Brain microvascular endothelial cell (primary cell): ENCODE measurements around the gene HOXB4.

Experiments used
- DNase-seq: peaks from one replicate; pipeline ENCODE4 v3.0.0-alpha.2; 2020
- H3K27ac ChIP-seq: fragments of 250-450 bp; sonication (Bioruptor Pico); 2 replicates; pipeline ENCODE4 v1.5.1; 2020; ENCODE audit warnings: mild to moderate bottlenecking, moderate library complexity
- H3K27me3 ChIP-seq: fragments of 250-450 bp; sonication (Bioruptor Pico); replicated peaks from 2 replicates; pipeline ENCODE4 v1.5.1; 2020; ENCODE audit warnings: mild to moderate bottlenecking
- H3K36me3 ChIP-seq: fragments of 250-450 bp; sonication (Bioruptor Pico); replicated peaks from 2 replicates; pipeline ENCODE4 v1.5.1; 2020; ENCODE audit warnings: mild to moderate bottlenecking
- H3K4me3 ChIP-seq: 2 replicates; pipeline ENCODE4 v1.5.1; 2011; ENCODE audit warnings: low read depth, mild to moderate bottlenecking, control low read depth, low read length, moderate library complexity
- in situ Hi-C: cut with HindIII; loops from 2 replicates; pipeline ENCODE4 v1.10.0; 2017; ENCODE audit warnings: low sequenced_read_pairs, low pct_ligation_motif_present
- TF ChIP-seq, protein P1 (sequence below): IDR thresholded peaks from 2 replicates; pipeline ENCODE4 v1.5.1; 2011; ENCODE audit warnings: low read depth, mild to moderate bottlenecking, moderate library complexity, low read length, control low read depth, inconsistent platforms; ENCODE audit errors: missing control alignments

The HOXB4 gene

DNA sequence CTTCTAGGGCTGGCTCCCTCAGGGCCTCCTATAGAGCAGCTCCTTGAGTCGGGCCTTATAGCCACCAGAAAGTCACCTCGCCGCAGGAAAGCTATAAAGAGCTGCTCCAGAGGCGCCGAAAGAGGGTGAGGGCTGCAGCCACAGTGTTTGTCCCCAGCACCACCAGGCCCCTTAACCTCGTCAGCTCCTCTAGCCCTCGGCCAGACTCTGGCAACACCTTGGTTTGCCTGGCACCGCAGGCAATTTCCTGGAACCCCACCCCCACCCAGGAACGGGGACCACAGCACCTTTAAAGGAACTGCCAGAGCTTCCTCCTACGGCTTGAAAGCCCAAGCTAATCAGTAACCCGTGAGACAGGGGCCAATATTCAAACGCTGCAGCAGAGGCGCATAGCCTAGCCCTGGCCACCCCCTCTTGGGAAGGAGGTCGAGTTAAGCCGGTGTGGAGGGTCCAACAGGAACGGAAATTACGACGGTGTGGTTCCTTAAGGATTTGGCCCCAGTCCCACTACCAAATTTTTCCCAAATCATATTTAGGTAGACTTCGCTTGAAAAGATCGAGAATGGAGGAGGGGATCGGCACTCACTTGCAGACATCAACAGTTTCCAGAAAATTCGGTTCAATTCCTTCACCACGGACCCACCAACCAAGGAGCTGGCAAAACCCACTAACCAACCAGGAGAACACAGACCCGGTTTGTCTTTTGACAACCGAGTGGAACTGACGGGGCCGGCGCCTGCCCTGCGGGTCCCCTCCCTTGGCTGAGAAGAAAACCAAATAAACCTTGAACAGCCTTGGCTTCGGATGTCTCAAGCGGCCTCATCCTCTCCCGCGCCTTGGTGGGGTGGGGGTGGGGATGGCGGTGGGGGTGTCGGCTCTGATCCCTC lies 23.6 kb upstream of the HOXB4 start:
- no peaks in the 10 kb centered on the region for H3K36me3 ChIP-seq
- no peak overlapping the region for H3K4me3 ChIP-seq
- TF ChIP-seq, protein P1, sequence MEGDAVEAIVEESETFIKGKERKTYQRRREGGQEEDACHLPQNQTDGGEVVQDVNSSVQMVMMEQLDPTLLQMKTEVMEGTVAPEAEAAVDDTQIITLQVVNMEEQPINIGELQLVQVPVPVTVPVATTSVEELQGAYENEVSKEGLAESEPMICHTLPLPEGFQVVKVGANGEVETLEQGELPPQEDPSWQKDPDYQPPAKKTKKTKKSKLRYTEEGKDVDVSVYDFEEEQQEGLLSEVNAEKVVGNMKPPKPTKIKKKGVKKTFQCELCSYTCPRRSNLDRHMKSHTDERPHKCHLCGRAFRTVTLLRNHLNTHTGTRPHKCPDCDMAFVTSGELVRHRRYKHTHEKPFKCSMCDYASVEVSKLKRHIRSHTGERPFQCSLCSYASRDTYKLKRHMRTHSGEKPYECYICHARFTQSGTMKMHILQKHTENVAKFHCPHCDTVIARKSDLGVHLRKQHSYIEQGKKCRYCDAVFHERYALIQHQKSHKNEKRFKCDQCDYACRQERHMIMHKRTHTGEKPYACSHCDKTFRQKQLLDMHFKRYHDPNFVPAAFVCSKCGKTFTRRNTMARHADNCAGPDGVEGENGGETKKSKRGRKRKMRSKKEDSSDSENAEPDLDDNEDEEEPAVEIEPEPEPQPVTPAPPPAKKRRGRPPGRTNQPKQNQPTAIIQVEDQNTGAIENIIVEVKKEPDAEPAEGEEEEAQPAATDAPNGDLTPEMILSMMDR: no peak
- H3K27ac ChIP-seq: no peak overlapping the region
- DNase-seq: no peak
- in situ Hi-C loops: no loop called here
- H3K27me3 ChIP-seq: peaks cover 100% of the 10 kb centered on the region

DNA sequence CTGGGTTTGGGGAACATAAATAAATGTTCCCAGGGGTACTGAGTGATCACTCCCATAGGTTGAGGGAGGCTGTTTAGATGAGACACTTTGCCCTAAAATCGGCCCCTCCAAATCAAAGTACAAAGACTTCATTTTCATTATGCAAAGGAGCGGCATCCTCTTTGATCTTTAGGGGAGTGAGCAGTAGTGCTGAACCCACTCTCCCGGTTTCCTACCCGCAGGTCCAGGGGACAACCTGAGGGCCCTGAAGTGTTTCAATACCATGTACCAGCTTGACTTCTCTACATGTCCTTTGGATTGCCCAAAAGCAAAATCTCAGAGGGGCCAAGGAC lies 23.0 kb upstream of the HOXB4 start:
- no peak overlapping the region for H3K27ac ChIP-seq
- in situ Hi-C loops: no loop called here
- no peaks in the 10 kb centered on the region for H3K36me3 ChIP-seq
- TF ChIP-seq, protein P1: no peak
- peaks cover 100% of the 10 kb centered on the region for H3K27me3 ChIP-seq
- H3K4me3 ChIP-seq: no peak overlapping the region
- no peak for DNase-seq

DNA sequence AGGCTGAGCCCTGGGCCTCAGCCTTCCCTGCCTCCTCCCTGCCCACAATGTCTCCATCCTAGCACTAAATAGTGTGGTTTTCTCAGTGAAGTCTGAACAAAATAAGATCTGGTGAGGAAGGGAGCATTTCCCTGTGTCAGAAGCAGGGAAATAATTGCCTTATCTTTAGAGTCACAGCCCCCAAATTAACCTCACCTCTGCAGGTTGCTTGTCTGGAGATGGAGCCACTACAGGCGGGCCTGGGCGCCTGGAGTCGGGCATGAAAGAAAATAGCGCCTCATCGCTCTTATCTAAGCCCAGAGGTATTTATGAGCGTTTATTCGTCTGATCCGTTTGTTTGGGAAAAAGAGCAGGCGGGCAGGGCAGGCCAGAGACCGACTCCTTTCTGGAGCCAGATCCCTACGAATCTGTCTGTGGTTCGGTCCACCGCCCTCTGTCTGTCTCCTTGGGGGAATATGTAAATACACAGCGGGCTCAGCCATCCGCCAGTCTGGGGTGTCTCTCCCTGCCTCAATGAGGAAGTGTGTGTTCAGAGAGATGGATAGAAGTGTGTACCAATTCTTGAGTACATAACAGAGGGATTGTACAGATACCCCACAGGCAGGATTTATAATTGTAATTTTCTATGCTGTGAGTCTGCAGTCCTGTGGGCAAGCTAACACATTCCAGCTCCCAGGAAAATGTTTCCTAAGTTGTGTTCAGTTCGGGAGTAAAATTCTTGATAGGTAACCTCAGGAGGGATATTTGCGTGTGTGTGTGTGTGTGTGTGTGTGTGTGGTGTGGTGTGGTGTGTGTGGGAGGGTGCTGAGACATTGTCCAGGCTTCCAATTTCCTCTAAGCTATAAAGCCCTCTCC lies 22.3 kb upstream of the HOXB4 start:
- TF ChIP-seq, protein P1: no peak
- no peak overlapping the region for H3K27ac ChIP-seq
- H3K27me3 ChIP-seq: peaks cover 100% of the 10 kb centered on the region
- no peak overlapping the region for H3K4me3 ChIP-seq
- in situ Hi-C loops: no loop called here
- no peak for DNase-seq
- H3K36me3 ChIP-seq: no peaks in the 10 kb centered on the region

DNA sequence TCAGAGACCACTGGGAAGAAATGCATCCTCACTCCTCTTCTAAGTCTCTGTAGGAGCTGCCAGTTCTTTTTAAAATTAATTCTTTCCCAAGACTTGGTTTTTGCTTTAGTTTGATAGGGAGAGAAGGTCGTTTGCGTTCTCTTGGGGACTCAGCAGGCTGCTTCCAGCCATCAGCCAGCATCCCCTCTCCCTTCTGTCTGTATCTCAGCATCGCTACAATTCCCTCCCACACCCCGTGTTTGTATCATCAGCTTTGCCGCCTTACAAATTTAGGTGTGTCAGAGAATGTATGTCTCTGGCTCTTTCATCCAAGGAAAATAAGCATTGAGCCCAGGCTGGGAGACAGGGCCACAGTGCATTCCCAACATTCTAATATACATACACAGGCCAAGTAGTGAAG lies 21.2 kb upstream of the HOXB4 start:
- in situ Hi-C loops: no loop called here
- no peak overlapping the region for H3K4me3 ChIP-seq
- no peaks in the 10 kb centered on the region for H3K36me3 ChIP-seq
- peaks cover 100% of the 10 kb centered on the region for H3K27me3 ChIP-seq
- DNase-seq: no peak
- TF ChIP-seq, protein P1: no peak
- H3K27ac ChIP-seq: no peak overlapping the region

DNA sequence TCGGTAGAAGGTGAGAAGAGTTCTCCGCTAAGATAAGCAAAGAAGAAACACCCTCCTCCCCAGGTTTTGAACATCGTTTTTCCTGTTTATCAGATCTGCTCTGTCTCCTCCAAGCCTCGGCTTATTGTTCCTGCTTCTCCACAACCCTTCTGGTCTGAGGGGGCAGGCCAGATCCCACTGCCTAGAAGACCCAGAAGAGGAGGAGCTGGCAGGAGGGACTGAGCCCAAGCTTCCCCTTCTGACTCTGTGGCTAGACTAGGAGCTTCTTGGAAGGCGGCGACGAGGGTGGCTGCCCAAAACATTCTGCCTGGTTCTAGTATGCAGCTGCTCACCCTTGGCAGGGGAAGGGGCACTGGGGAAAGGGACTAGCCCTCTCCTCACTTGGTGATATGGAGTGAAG lies 20.6 kb upstream of the HOXB4 start:
- H3K4me3 ChIP-seq: no peak overlapping the region
- TF ChIP-seq, protein P1: no peak
- in situ Hi-C loops: no loop called here
- no peaks in the 10 kb centered on the region for H3K36me3 ChIP-seq
- H3K27me3 ChIP-seq: peaks cover 100% of the 10 kb centered on the region
- no peak for DNase-seq
- H3K27ac ChIP-seq: no peak overlapping the region
